Heart left ventricle (tissue), 13 donors: ENCODE results near the gene AAMP.

ENCODE experiments used
- CTCF ChIP-seq, 12 donors: fragments of 200-600 bp; sonication (generic) in 4 of 12; IDR thresholded peaks; one replicate each; pipeline versions ENCODE4 v1.5.0 to v1.8.0; 2018 to 2022; ENCODE audit warnings: antibody characterized with exemption in 12 of 12, mild to moderate bottlenecking in 5 of 12
- POLR2A ChIP-seq, 2 donors: fragments of 450-650 bp; IDR thresholded peaks; one replicate each; pipeline ENCODE4 v1.6.1; 2017; ENCODE audit warnings: antibody characterized with exemption in 2 of 2, mild to moderate bottlenecking in 2 of 2, moderate library complexity in 2 of 2
- donor health status: ischemic (EF 13 %, LVEDD 7.1; RV severe dilation, severe dysfunction).
- donor health status: DM: no; HTN: yes; CAD: no.
- donor health status: DM: no; HTN: no; CAD: no.
- donor health status: ischemic (EF 25% LVEDD 6.9; RV normal size, moderate dysfunction).
- donor health status: ischemic (EF 25% LVEDD 5.7; RV mildly dilated, moderate dysfunction).
- donor health status: ischemic (EF 35%, LVEDD 5.7; RV mildly dilated, moderate dysfunction).
- donor health status: nonischemic (EF 11% LVEDD 7.7; RV severe dilation, severe dysfunction).
- donor health status: DM: yes; HTN: yes; CAD: no.
- donor health status: PGD.
- donor health status: ischemic (EF 29% LVEDD 5.4; RV normal size, mild dysfunction).
- donor health status: nonischemic (EF 23%, LVEDD 6.1; RV moderate dilation, normal function).

DNA sequence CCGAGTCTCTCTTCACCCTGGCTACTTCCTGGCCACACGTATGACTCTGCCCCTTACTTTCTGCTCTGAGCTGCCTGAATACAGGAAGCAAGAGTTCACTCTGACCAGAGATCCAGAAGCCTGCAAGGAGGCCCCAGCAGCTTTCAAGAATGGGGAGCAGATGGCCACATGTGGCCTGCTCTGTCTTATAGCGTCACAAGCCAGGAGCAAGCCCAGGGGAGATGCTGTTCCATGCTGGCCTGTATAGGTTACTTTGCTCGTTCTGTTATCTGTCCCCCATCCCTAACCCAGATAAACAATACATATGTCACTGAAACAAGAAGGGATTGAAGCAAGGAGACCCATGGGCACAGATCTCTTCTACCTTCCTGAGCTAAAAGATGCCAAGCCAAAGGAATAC lies 4.6 kb upstream of the AAMP start:
- no peak for TF ChIP-seq CTCF (IDR thresholded peaks at IDR 0.05)
- TF ChIP-seq POLR2A (IDR thresholded peaks at IDR 0.05), result no peak
